Activated naive CD8-positive, alpha-beta T cell treated with anti-CD3 and anti-CD28 coated beads, Interleukin-2, amount 10 ng/mL, durations not matched to agents 7 days and 5 days (primary cell): ENCODE measurements around the gene ALDH1A1. TPM values are rescaled to one million over a fixed set of nuclear protein-coding genes. Genes with fewer than 3 reads are reported as not detected.

Experiments used
- ATAC-seq: fragments of 150-1000 bp; cut with Tn5 transposase; one replicate; pipeline ENCODE4 v1.10.0; 2021; ENCODE audit warnings: low read depth, moderate library complexity
- POLR2A ChIA-PET: fragments of 350-600 bp; sonication (Branson Sonifier 250); formaldehyde crosslinking; loops from one replicate; lab custom pipeline; 2021; ENCODE audit warnings: antibody characterized with exemption; lab: Charles Lee
- DNase-seq: peaks from one replicate; pipeline ENCODE4 v3.0.0; 2021
- H3K27ac Mint-ChIP-seq: one replicate; pipeline ENCODE4 v1.8.0; 2022; ENCODE audit warnings: mild to moderate bottlenecking, mixed read lengths
- H3K27me3 Mint-ChIP-seq: one replicate; pipeline ENCODE4 v1.8.0; 2022; ENCODE audit warnings: mild to moderate bottlenecking, moderate library complexity, mixed read lengths
- H3K36me3 Mint-ChIP-seq: one replicate; pipeline ENCODE4 v1.8.0; 2021; ENCODE audit warnings: mild to moderate bottlenecking, mixed read lengths
- H3K4me1 Mint-ChIP-seq: one replicate; pipeline ENCODE4 v1.8.0; 2021; ENCODE audit warnings: mixed read lengths
- H3K4me3 Mint-ChIP-seq: one replicate; pipeline ENCODE4 v1.8.0; 2022; ENCODE audit warnings: mild to moderate bottlenecking, moderate library complexity, mixed read lengths
- H3K9me3 Mint-ChIP-seq: one replicate; pipeline ENCODE4 v1.8.0; 2021; ENCODE audit warnings: mixed read lengths
- total RNA-seq, 2 experiments: library from RNA; stranded (reverse); gene quantifications; one replicate each; pipeline ENCODE4 v1.2.3, GENCODE V29; 2021

ALDH1A1 gene
- total RNA-seq, 2 experiments from 2014 or later, result 0.69 to 1.3 TPM

GRCh38 chr9:72912476-72913381, 40.1 kb downstream of the ALDH1A1 start:
- Mint-ChIP-seq H3K27me3 (peaks cover 4% of the 10 kb centered on the region), H3K4me3 (no peak overlapping the region), H3K27ac (no peak overlapping the region), H3K9me3 (no peaks in the 10 kb centered on the region), H3K4me1 (no peaks in the 10 kb centered on the region), H3K36me3 (no peaks in the 10 kb centered on the region)
- ATAC-seq (no peak), DNase-seq (no peak)
- POLR2A ChIA-PET, result no interaction called here

- H3K4me3 Mint-ChIP-seq, result no peak overlapping the region
- no peak overlapping the region for H3K27ac Mint-ChIP-seq
- H3K27me3 Mint-ChIP-seq, result peaks cover 4% of the 10 kb centered on the region
- ATAC-seq (no peak), DNase-seq (no peak)
- no peaks in the 10 kb centered on the region for H3K4me1 Mint-ChIP-seq
- no peaks in the 10 kb centered on the region for H3K9me3 Mint-ChIP-seq
- POLR2A ChIA-PET, result no interaction called here
- no peaks in the 10 kb centered on the region for H3K36me3 Mint-ChIP-seq
Measured at GRCh38 chr9:72911816-72912215, 41.0 kb downstream of the ALDH1A1 start.

DNA sequence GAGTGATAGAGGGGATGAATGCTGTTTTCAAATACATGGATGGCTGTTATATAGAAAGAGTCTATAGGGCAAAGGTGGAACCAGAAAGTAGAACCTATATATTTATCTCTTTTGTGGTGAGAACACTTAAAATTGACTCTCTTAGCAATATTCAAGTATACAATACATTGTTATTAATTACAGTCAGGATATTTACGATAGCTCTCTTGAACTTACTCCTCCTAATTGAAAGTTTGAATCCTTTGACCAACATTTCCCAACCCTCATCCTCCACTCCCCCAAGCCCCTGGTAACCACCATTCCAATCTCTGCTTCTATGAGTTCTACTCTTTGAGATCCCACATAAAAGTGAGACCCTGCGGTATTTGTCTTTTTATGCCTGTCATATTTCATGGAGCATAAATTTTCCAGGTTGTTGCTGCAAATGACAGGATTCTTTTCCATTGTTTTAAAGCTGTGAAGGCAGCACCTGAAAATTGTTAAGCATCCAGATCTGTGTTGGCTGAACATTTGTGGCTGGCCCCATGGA, 41.5 kb downstream of the ALDH1A1 start:
- DNase-seq, result no peak
- H3K9me3 Mint-ChIP-seq, result no peaks in the 10 kb centered on the region
- H3K4me3 Mint-ChIP-seq, result no peak overlapping the region
- H3K27me3 Mint-ChIP-seq, result peaks cover 3% of the 10 kb centered on the region
- ATAC-seq, result no peak
- H3K36me3 Mint-ChIP-seq, result no peaks in the 10 kb centered on the region
- POLR2A ChIA-PET, result no interaction called here
- H3K27ac Mint-ChIP-seq, result no peak overlapping the region
- H3K4me1 Mint-ChIP-seq, result no peaks in the 10 kb centered on the region

DNA sequence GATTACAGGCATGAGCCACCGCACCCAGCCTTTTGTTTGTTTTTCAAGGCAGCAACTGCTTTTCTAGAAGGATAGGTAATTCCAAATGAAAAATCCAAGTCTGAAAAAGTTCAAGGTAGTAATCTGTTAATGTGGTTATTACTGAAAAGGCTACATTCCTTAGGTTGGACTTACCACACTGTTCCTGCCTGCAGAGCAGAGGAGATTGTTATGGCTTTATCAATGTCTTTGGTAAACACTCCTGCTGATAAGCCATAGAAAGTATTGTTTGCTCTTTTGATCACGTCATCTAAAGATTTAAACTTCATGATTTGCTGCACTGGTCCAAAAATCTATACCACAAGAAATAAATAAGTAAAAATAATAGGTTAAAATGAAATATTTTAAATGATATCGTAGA, 43.4 kb downstream of the ALDH1A1 start:
- Mint-ChIP-seq H3K4me3 (no peak overlapping the region), H3K27me3 (peaks cover 2% of the 10 kb centered on the region), H3K36me3 (no peaks in the 10 kb centered on the region), H3K9me3 (no peaks in the 10 kb centered on the region), H3K27ac (no peak overlapping the region), H3K4me1 (no peaks in the 10 kb centered on the region)
- POLR2A ChIA-PET, result no interaction called here
- DNase-seq (no peak), ATAC-seq (no peak)

- Mint-ChIP-seq H3K4me3 (no peak overlapping the region), H3K4me1 (no peaks in the 10 kb centered on the region), H3K27me3 (peaks cover 6% of the 10 kb centered on the region), H3K27ac (no peak overlapping the region), H3K36me3 (no peaks in the 10 kb centered on the region), H3K9me3 (no peaks in the 10 kb centered on the region)
- POLR2A ChIA-PET, result no interaction called here
- no peak for DNase-seq
- no peak for ATAC-seq
Measured at GRCh38 chr9:72907421-72907820, 45.4 kb downstream of the ALDH1A1 start.

DNA sequence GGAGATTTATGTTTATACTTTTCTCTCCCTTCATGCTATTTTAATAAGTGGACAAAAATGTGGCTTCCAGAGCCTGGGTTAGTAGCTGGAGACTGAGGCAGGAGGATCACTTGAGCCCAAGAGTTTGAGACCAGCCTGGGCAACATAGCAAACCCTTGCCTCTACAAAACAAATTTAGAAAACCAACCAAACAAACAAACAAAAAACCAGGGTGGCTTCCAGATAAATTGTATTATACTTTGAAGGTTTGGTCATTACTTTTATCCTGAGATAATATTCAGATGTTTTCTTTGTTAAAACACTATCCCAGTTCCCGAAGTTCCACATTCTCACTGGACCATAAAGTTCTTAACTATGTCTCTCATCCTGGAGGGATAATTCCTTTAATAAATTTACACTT, 46.0 kb downstream of the ALDH1A1 start:
- H3K27ac Mint-ChIP-seq, result no peak overlapping the region
- peaks cover 5% of the 10 kb centered on the region for H3K27me3 Mint-ChIP-seq
- POLR2A ChIA-PET, result no interaction called here
- no peaks in the 10 kb centered on the region for H3K9me3 Mint-ChIP-seq
- ATAC-seq (no peak), DNase-seq (no peak)
- no peaks in the 10 kb centered on the region for H3K4me1 Mint-ChIP-seq
- no peak overlapping the region for H3K4me3 Mint-ChIP-seq
- H3K36me3 Mint-ChIP-seq, result no peaks in the 10 kb centered on the region

GRCh38 chr9:72905514-72906480, 47.1 kb downstream of the ALDH1A1 start:
- POLR2A ChIA-PET, result no interaction called here
- Mint-ChIP-seq H3K27me3 (peaks cover 8% of the 10 kb centered on the region), H3K27ac (no peak overlapping the region), H3K36me3 (no peaks in the 10 kb centered on the region), H3K4me3 (no peak overlapping the region), H3K4me1 (no peaks in the 10 kb centered on the region), H3K9me3 (no peaks in the 10 kb centered on the region)
- no peak for DNase-seq
- ATAC-seq, result no peak

DNA sequence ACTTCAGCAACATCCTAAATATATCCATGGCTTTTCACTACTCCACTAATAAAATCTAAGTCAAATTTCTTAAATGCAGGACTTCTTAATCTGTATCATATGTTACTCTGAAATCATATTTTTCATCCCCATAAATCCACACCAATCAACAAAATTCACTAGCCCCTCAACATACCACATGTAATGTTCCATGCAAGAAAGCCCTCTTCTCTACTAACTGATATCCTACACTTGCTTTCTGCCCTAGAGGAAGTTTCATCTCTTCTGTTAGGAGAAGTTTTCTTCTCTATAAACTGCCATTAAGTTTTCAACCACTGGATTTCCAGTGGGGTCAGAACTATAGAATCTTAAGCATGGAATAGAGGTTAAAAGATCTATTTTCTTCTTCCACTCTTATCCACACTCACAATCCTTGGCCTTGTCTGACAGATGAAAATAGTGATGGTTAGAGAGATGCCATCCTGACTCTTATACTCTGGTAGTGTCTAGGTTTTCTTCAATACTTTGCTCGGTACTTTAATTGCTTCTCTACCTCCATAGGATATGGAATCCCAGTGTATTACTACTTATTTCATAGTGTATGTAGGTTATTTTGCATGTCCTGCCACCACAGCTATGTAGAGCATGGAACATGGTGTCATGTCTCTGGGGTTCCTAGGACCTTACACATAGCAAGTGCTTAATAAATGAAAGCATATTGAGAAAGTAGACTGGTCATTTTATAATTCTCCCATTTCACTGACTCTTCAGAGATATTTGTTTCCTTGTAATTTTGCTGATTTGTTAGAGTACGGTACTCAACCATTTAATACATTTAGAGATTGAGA, 48.4 kb downstream of the ALDH1A1 start:
- H3K36me3 Mint-ChIP-seq, result no peaks in the 10 kb centered on the region
- H3K4me1 Mint-ChIP-seq, result no peaks in the 10 kb centered on the region
- ATAC-seq (no peak), DNase-seq (no peak)
- POLR2A ChIA-PET, result no interaction called here
- H3K27me3 Mint-ChIP-seq, result peaks cover 8% of the 10 kb centered on the region
- H3K27ac Mint-ChIP-seq, result no peak overlapping the region
- H3K4me3 Mint-ChIP-seq, result no peak overlapping the region
- H3K9me3 Mint-ChIP-seq, result no peaks in the 10 kb centered on the region

DNA sequence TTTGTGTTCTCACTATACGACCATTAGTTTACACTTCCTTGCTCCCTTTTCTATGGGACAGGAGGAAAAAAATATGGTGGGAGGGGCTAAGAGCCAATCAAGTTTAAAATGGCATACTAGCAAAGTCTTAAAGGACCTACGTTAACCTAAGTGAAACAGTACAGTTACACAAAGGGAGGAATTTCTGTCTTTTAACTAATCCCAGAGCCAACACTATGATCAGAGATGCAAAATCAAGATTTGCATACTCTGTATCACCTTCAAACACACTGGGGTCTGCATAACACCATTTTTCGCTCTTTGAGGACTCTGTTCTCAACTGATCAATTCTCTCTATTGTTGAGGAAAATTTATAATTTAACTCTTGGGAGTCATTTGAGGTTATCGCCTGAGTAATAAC, 49.8 kb downstream of the ALDH1A1 start:
- H3K4me1 Mint-ChIP-seq, result no peaks in the 10 kb centered on the region
- peaks cover 8% of the 10 kb centered on the region for H3K27me3 Mint-ChIP-seq
- H3K4me3 Mint-ChIP-seq, result no peak overlapping the region
- H3K9me3 Mint-ChIP-seq, result no peaks in the 10 kb centered on the region
- H3K27ac Mint-ChIP-seq, result no peak overlapping the region
- no peak for ATAC-seq
- no peak for DNase-seq
- no peaks in the 10 kb centered on the region for H3K36me3 Mint-ChIP-seq
- POLR2A ChIA-PET, result no interaction called here

DNA sequence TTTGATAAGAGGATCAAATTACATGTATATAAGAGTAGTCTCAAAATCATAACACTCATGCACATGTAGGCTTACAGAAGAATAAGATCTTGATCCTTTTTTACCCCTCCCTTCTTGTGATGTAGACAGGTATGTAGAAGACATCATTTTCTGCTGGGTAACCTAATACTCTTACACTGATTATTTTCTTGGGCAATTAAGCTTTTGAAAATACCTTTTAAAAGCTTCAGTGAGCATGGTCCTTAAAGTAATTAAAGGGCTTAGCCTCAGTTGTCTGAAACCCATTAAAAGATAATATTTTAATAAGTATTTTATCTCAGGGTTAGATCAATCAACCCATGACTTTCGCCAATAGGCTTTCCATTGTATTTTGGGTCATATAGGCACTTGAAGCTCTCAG, 50.6 kb downstream of the ALDH1A1 start:
- no peak for ATAC-seq
- Mint-ChIP-seq H3K27ac (no peak overlapping the region), H3K36me3 (no peaks in the 10 kb centered on the region), H3K4me1 (no peaks in the 10 kb centered on the region), H3K9me3 (no peaks in the 10 kb centered on the region), H3K27me3 (peaks cover 8% of the 10 kb centered on the region), H3K4me3 (no peak overlapping the region)
- POLR2A ChIA-PET, result no interaction called here
- DNase-seq, result no peak

GRCh38 chr9:72899734-72900477, 52.9 kb downstream of the ALDH1A1 start:
- DNase-seq, result no peak
- no peaks in the 10 kb centered on the region for H3K4me1 Mint-ChIP-seq
- H3K9me3 Mint-ChIP-seq, result no peaks in the 10 kb centered on the region
- no peak overlapping the region for H3K27ac Mint-ChIP-seq
- POLR2A ChIA-PET, result no interaction called here
- peaks cover 8% of the 10 kb centered on the region for H3K27me3 Mint-ChIP-seq
- no peak for ATAC-seq
- no peaks in the 10 kb centered on the region for H3K36me3 Mint-ChIP-seq
- H3K4me3 Mint-ChIP-seq, result no peak overlapping the region
